Stimulated activated CD8-positive, alpha-beta memory T cell treated with anti-CD3 and anti-CD28 coated beads, Interleukin-12 subunit alpha, Interleukin-12 subunit beta, amount 100 ng/mL, for 4 hours (primary cell): ENCODE results near the gene SLU7.

Experiments used
- DNase-seq: peaks from one replicate; pipeline ENCODE4 v3.0.0-alpha.2; 2020; ENCODE audit warnings: low read depth

SLU7 gene

DNA sequence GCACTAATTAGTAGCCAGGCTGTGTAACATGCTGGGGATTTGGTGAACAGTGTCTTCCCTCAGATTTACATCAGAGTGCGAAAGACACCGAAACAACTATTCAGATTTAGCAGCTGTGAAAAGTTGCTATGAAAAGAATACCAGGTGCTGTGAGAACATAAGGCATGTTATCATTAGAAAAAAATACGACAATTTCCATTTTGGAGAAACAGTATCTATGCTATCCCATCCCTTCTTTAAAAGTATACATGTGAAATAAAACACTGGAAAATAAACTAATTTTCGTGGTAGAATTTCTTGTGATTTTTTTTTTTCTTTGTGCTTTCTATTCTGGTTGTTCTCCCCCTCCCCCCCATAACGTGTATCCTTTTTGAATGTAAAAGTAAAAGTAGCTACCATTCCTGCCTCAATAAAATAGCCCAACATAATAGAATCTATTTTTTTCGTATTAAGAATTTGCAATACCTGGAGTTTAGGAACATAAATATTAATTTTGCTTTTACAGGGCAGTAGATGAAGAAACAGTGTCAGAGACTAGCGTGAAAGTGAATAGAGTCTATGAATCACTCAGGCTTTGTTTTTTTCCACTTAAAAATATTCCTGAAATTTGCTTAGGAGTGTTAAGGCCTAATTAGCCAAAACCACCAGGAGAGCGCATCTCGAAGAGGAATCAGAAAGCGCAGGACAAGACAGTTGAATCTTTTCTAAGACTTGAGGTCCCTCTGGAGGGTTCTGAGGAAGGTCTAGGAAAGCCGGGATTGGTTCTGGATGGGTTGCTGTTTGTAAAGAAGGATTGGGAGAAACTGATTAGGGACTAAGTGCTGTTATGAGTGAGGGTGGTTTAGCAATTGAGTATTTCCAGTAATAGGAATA lies 813 bp upstream of the SLU7 start:
- no peak for DNase-seq

DNA sequence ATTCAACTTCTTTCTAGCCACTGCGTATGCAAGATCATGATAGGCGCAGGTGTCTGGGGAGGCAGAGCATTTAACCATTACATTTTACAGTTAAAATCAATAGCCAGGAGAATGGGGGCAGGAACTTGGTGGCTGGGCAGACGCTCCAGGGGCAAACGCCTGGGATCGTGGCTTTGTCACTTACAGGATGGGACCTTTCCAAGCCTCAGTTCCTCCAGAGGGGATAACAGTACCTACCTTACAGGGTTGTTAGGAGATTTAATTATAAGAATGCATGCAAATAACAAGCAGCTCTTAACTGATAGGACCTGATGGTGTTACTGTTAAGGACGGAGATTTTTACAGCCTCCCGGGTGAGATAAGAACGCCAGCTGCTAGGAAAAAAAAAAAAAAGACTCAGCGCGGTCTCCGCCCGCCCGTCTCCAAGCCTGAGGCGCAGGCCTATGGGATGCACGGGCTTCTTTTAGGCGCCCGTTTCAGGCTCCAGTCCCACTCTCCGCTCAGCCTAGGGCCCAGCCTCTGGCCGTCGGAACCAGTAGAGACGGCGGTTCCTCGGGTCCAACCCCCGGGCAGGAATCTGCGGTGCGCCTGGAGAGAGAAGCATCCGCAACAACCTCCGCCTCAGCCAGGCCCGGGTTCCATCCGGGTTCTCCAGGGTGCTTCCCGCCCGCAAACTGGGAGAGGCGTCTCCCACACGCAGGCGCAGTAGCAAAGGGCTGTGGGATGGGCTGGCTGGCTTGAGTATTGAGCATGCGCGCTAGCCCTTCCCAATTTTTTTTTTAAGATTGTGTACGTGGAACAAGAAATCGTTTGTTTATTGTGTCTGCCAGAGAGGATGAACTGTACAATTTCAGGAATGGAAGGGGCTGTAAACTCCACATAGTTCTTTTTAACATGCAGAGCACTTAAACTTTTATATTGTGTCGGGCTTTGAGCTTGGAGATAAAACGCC lies 19.2 kb downstream of the SLU7 start, which contains the start of gene FAM200C:
FAM200C (minus strand) TSS at position 653 of the 952 bp plus-strand sequence. CDS start 4,564 bp downstream, outside the sequence.
- DNase-seq: peak; percentile 41

DNA sequence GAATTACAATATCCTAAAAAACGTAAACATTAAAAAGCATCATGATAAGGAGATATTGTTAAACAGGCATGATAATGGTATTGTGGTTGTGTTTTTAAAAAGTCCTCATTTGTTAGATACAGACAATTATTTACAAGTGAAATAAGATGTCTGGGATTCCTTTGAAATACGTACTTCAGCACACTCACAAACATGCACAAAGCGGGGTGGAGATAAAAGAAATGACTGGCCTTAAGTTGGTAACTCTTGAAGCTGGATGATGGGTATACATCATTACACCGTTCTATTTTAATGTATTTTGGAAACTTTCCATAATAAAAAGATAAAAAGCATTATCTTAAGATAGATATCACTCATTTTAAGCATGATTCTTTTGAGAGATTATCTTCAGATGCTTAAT lies 20.1 kb downstream of the SLU7 start:
- DNase-seq: no peak

DNA sequence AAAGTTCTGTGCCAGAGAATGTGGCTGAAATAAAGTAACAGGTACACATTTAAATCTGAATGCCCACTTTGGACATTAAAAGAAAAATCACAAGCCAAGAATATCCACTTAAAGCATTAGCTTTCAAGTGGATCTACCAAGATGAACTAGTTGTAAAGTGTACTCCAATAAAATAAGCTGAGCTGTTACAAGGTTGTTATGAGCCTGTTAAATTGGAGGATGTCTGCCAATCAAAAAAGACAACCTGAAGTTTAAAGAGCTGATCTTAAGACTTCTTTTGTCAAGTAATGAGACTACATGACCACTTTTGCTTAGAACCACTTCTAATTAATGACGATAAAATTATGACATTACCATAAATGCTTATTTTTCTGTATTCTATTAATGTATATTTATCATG lies 21.4 kb downstream of the SLU7 start:
- DNase-seq: no peak

DNA sequence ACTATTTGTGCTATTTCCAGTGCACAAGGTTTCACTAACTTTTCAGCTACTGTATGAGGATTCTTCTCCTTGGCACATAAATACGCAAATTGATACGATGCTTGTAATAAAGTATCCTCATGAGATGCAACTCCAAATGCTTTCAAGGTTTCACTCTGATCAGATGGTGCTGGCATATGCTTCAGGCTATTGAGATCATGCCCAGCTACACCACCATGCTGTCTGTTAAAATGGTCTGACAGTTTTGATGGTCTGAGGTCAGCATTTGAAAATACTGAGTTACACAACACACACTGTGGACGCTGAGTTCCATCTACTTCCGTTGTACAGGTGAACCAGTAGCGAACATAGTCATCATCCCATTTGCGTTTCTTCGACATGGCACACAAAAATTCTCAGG lies 23.8 kb downstream of the SLU7 start:
- DNase-seq: no peak

DNA sequence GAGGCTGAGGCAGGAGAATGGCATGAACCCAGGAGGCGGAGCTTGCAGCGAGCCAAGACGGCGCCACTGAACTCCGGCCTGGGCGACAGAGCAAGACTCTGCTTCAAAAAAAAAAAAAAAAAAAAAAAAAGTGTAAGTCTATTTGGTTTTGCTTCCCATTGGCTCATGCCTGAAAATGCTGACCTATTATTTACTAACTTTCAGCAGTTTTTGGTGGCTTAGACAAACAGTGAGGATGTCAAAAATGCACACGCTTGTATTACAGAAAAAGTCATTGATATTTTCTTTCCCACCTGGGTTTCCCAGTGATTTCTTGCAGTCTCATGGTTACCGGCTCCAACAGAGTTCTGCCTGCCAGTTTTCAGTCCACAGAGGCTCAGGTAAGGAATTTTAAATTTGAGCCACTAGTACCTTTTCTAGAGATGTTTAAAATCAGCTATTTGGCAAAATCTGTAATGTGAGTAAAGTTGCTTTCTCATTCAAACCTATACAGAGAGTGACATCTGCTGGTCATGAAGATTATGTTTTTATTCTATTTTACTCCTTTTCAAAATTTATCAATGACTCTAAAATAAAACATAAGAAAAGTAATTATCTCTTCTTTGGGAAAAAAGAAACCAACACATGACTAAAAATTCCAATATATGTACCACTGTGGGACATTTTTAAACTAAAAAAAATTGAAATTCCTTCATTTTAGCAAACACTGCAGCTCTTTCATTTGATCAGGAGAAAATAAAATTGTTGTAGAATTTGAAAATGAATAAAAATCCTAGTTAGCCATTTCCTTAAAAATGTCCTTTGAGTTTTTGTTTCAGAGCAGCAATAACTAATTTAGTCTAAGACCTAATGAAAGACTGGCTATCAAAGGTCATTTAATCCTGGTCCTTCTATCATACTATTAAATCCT lies 27.8 kb downstream of the SLU7 start:
- no peak for DNase-seq

DNA sequence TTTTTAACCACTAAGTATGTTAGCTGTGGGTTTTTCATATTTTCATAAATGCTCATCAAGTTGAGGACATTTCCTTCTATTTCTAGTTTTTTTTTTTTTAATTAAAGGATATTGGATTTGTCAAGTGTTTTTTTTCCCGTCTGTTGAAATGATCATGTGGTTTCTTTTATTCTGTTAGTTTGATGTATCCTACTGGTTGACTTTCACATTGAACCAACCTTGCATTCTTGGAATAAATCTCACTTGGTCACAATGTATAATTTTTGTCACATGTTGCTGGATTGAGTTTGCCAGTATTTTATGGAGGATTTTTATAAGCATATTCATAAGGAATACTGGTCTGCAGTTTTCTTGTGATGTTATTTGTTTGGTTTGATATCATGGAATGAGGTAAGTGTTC lies 31.4 kb downstream of the SLU7 start:
- DNase-seq: no peak

DNA sequence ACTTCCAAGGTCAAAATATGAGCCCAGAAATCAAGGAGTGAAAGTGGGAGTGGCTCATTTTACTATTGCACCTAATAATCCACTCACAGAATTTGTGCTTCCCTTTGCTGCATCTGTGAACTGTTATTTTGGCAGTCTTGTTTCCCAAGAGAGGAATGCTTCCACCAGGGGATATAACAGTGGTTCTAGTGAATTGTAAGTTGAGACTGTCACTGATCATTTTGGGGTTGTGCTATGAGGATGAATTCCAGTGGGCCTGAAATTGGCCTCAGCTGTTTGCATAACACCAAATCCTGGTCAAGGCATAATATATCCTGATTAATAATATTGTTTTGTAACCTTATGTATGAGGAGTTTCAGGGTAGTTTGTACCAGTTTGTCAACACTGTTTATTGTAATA lies 33.4 kb downstream of the SLU7 start:
- no peak for DNase-seq

DNA sequence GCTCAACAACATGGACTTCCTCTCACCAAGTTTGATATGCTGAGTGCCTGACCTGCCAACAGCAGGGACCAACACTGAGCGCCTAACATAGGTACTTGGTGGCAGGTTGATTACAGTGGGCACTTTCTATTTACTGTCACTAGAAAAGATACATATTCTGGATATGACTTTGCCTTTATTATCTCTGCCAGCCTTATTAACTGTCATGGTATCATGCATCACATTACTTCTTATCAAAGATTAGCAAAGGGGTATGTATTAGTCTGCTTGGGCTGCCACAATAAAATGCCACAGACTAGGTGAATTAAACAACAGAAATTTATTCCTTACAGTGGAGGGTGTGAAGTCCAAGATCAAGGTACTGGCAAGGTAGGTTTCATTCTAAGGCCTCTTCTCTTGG lies 34.2 kb downstream of the SLU7 start:
- no peak for DNase-seq

DNA sequence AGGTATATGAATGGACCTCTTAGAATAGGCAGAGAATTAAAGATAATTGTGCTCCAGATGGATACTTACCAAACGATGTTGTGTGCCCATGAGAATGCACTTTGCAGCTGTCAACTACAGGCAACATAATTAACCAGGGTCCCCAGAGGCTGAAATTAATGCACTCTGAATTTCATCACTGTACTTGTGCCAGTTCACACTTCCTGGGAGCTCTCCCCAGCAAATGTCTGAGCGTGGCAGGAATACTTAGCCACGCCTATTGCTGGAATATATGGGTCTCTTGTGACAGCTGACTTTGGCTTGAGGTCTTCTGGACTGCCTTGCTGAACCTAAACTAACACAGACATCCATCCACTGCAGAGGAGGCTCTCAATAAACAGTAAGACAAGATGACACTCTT lies 36.5 kb downstream of the SLU7 start:
- DNase-seq: no peak

DNA sequence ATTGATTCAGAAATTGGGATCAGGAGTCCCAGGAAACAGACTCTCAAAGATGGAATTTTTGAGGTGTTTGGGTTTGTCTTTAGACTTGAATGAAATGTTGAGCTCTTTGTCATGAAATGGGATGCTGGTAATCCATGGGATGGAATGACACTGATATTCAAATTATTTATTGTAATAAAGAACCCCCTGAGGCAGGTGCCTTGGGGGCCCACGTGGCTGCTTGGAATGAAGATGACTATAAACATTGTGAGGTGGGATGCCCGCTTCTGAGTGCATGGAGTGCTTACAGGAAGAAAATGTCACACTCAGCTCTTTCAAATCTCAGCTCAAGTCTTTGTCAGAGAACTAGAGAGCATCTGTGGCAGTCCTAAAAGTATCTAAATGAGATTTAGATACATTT lies 38.8 kb downstream of the SLU7 start:
- DNase-seq: no peak

DNA sequence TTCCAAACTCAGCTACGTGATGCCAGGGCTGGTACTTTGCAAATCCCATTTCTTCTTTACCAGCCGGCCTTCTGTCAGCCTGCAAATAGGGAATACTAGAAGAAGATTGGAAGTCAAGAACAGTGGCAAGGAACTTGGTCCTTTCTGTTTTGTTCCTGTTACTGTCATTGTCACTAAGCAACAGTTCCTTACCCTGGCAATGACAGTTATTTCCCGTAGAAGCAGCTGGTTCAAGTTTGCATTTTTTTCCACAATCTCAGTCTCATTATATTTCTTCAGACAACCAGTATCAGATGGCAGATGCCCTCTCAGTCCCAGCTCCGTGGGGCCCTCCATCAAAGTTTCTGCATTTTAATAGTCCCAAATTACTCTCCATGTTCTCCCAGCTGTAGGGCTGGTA lies 39.4 kb downstream of the SLU7 start:
- no peak for DNase-seq

DNA sequence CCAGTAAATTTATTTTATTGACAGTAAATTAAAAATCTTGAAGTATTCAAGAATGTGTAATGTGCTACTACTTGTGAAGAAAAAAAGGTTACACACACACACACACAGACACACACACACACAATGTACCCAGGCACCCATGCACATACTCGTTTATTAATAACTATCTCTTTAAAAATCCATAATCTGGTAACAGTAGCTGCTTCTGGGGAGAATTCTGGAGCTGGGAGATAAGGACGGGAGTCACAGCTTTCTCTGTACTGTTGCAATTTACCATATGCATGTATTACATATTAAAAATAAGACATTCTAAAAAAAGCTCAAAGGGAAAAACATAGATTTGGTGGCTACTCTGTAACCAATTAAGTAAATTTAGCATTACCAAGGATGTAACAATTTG lies 40.6 kb downstream of the SLU7 start:
- DNase-seq: no peak

DNA sequence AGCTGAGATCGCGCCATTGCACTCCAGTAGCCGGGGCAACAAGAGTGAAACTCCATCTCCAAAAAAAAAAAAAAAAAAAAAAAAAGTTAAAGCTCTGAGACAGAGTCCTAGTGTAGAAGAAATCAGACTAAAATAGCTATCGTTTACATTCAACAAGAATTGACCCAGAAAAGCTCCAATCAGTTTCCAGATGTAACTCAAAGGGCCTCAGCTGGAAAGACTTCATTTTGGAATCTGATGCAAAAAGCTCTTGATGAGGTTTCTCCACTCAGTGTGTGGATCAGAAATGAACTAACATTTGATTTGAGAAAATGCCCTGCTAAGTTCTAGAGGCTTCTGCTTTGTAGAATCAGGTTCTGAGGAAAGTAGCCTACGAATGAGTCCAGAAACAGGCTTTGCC lies 41.2 kb downstream of the SLU7 start:
- DNase-seq: no peak

DNA sequence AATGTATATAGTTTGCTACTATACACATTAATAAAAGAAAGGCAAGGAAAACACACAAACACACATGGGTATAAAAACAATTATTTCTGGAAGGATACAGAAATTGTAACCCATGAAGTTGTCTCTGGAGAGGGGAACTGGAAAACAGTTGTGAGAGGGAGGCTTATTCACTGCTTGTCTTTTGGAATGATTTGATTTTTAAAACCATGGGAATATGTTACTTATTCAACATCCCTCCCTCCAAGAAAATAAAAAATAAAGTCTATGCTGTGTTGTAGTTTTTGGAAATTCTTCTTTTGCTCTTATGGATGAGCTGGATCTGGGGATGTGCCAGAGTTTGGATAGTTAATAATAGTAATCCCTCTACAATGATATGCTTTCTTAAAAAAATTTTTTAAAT lies 42.5 kb downstream of the SLU7 start:
- no peak for DNase-seq

DNA sequence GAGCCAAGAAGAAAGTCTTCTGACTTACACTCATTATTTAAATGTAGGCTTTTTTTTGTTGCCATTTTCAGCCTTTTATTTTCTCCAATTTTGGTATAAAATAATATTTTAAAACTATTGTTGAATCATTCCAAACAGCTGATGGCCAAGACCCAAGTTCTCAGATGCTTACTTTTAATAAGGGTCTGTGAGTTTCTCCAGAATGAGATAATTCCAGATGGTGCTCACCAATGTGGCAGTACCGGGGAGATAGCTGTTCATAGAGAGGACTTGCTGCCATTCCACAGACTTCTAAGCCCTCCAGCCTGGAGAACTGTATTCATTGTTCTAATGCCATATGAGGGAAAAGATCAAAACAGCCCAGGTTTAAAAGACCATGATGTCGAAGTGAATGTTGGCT lies 43.2 kb downstream of the SLU7 start:
- DNase-seq: no peak

DNA sequence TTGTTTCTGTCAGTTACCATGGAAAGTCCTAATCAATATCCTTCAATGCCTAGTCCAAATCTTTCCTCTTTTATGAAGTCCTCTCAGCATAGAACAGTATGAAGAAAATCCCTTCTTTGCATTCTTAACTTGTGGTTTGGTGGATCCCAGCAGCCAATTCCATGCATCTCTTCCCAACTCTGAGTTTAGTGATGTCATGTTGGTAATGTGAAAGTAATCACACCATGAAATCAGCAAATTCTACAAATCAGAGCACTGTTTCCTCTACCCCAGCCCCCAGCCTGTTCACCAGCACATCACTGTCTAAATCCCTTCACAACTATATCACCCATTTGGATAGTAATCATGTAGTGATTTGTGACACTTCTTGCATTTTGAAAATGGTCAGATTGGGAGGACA lies 43.7 kb downstream of the SLU7 start:
- DNase-seq: no peak

DNA sequence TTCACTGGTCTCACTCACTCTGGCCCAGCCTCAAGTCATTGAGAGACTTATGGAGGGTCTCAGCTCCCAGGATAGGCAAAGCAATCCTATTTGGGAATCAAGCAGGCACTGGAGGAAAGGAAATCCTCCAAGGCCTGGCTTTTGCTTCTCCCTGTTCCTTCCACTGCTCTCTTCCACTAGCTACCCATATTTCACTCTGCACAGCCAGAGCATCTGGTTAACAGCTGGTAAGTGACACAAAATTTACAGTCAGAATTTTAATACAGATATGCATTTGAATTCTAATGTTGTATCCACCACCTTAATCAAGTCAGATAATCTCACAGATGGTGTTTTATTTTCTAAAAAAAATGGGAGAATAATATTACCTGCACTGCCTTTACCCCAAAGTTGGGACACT lies 47.6 kb downstream of the SLU7 start:
- no peak for DNase-seq

DNA sequence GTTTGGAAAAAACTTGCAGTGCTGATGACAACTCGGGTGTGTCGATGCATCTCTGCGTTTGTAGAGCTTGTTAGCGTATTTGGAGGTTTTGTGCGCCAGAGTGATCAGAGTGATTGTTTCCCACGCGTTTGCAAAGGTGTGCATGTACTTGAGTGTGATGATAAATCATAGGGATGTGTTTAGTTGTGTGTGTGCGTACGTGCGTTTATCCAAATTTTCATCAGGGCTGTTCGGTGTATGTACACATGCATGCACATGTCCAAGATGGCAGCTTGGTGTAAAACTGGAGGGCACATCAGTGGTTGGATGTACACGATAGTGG lies 48.2 kb downstream of the SLU7 start:
- DNase-seq: no peak

DNA sequence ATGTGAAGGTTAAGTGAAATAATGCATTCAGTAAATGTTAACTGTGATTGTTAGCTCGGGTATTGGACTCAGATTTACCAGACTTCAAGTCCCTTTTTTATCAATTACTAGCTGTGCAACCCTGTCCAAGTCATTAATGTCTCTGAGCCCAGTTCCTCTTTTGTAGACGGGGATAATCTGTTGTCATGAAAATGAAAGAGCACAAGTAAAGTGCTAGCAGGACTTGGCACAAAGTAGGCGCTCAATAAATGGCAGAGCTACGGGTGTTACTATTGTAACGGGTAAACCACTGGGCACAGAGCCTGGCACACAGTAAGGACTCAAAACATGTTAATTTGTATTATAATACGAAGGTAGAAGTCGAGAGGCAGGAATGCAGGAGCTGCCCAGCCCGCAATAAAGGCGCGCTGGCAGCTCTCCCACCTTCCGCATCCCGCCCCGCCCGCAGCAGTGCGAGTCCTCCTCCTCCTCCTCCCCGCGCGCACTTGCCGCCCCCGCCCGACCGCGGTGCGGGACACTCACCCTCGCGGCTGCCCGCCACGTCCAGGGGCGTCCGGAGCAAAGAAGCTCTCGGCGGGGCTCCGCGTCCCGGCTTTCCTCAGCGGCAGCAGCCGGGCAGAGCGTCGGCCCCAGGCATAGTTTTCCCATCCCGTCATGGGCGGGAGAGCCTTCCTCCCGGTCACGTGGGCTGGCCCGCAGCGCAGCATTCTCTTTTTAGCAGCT lies 48.7 kb downstream of the SLU7 start, which contains the start of gene C1QTNF2:
C1QTNF2 (minus strand) TSS at position 637 of the 723 bp plus-strand sequence. CDS start 15,615 bp downstream, outside the sequence.
- no peak for DNase-seq

DNA sequence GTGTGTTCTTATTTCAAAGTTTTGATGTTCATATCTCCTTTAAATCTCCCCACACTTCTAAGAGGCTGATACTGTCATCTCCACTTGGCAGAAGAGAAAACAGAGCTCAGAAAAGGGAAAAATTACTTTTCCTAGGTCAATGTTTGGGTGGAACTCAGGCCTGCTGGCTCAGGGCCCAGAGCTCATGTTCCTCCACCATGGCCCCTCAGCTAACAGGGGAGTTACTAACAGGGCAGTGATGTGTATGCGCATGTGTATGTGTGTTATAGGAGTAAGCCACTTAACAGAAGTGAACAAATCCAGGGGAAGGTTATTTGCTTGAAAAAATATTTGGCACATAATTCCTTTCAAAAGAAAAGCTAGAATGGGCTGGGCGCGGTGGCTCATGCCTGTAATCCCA lies 51.0 kb downstream of the SLU7 start:
- DNase-seq: no peak
